Measurements from ENCODE around the gene CAMK2D.

Gene CAMK2D

GRCh38 chr4:113593400-113594230 lies 167.9 kb downstream of the CAMK2D start:
- POLR2A ChIA-PET, result no interaction called here
- no peak overlapping the region for H3K4me3 ChIP-seq (ENCODE audit: low read depth, low read length)
- TF ChIP-seq CTCF (IDR thresholded peaks at IDR 0.05; ENCODE audit: insufficient read depth, low read length, missing control alignments), result no peak
- CTCF ChIA-PET, result interaction anchor here (0.6 kb wide), 1 partner anchor 791 kb away, joined by 3 read pairs; no protein-coding TSS in a partner anchor
- no peak for DNase-seq (ENCODE audit: low read depth, low spot score)

- CTCF ChIA-PET, result interaction anchor here (1.8 kb wide), 1 partner anchor 44 kb away, joined by 6 read pairs; no protein-coding TSS in a partner anchor
- TF ChIP-seq CTCF (IDR thresholded peaks at IDR 0.05; ENCODE audit: insufficient read depth, low read length, missing control alignments), result no peak
- DNase-seq (ENCODE audit: low read depth, low spot score), result peak; percentile 28
- POLR2A ChIA-PET, result interaction anchor here (1.1 kb wide), 1 partner anchor 27 kb away, joined by 3 read pairs; no protein-coding TSS in a partner anchor
- H3K4me3 ChIP-seq (ENCODE audit: low read depth, low read length), result no peak overlapping the region
Measured at GRCh38 chr4:113591982-113592381, 169.6 kb downstream of the CAMK2D start.

- POLR2A ChIA-PET, result no interaction called here
Measured at GRCh38 chr4:113588895-113589668, 172.5 kb downstream of the CAMK2D start.

GRCh38 chr4:113587640-113588275 lies 173.8 kb downstream of the CAMK2D start:
- ChIA-PET POLR2A (no interaction called here), CTCF (no interaction called here)
- no peak for DNase-seq (ENCODE audit: low read depth, low spot score)
- no peak for TF ChIP-seq CTCF (IDR thresholded peaks at IDR 0.05; ENCODE audit: insufficient read depth, low read length, missing control alignments)
- no peak overlapping the region for H3K4me3 ChIP-seq (ENCODE audit: low read depth, low read length)

More at GRCh38 chr4:113588895-113589668, 172.5 kb downstream of the CAMK2D start:
- CTCF ChIA-PET, result interaction anchor here (1.0 kb wide), 1 partner anchor 12 kb away, joined by 4 read pairs; no protein-coding TSS in a partner anchor
- DNase-seq (ENCODE audit: low read depth, low spot score), result no peak
- no peak overlapping the region for H3K4me3 ChIP-seq (ENCODE audit: low read depth, low read length)
- no peak for TF ChIP-seq CTCF (IDR thresholded peaks at IDR 0.05; ENCODE audit: insufficient read depth, low read length, missing control alignments)

GRCh38 chr4:113587156-113587555 lies 174.4 kb downstream of the CAMK2D start:
- ChIA-PET CTCF (no interaction called here), POLR2A (no interaction called here)
- no peak for TF ChIP-seq CTCF (IDR thresholded peaks at IDR 0.05; ENCODE audit: insufficient read depth, low read length, missing control alignments)

More at GRCh38 chr4:113587156-113587555, 174.4 kb downstream of the CAMK2D start:
- no peak for DNase-seq (ENCODE audit: low read depth, low spot score)
- H3K4me3 ChIP-seq (ENCODE audit: low read depth, low read length), result no peak overlapping the region
